GM21786 (cell line): ENCODE data around the gene RRP36.

Experiments
- ATAC-seq: cut with Tn5 transposase; IDR thresholded peaks from one replicate; pipeline ENCODE4 v1.9.1; 2021; ENCODE audit not compliant: unreplicated experiment

RRP36 gene

GRCh38 chr6:43060755-43061633 lies 39.6 kb downstream of the RRP36 start:
- no peak for ATAC-seq

DNA sequence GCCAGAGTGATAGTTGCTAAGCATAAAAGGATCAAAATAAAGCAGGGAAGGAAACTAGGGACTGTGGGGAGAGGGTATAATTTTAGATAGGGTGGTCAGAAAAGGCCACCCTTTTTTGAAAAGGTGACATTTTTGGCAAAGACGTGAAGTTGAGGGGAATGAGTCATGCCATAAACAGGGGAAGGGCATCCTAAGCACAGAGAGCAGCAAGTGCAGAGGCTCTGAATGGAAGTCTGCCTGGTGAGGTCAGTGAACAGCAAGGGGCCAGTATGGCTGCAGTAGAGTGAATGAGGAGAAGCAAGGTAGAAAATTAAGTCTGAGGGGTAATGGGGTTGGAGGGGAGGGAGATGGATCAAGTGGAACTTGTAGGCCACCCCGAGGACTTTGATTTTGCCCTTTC lies 40.4 kb downstream of the RRP36 start:
- ATAC-seq: no peak

DNA sequence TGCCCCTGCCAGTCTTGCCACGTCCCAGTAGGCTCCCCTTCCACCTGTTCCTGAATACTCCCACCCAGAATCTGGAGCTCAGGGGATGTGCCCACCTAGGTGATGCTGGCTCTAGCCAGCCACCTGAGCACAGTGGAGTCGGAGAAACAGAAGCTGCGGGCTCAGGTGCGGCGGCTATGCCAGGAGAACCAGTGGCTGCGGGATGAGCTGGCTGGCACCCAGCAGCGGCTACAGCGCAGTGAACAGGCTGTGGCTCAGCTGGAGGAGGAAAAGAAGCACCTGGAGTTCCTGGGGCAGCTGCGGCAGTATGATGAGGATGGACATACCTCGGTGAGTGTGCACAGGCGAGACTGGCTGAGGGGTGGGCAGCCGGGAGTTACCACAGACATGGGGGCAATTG lies 41.4 kb downstream of the RRP36 start:
- no peak for ATAC-seq

DNA sequence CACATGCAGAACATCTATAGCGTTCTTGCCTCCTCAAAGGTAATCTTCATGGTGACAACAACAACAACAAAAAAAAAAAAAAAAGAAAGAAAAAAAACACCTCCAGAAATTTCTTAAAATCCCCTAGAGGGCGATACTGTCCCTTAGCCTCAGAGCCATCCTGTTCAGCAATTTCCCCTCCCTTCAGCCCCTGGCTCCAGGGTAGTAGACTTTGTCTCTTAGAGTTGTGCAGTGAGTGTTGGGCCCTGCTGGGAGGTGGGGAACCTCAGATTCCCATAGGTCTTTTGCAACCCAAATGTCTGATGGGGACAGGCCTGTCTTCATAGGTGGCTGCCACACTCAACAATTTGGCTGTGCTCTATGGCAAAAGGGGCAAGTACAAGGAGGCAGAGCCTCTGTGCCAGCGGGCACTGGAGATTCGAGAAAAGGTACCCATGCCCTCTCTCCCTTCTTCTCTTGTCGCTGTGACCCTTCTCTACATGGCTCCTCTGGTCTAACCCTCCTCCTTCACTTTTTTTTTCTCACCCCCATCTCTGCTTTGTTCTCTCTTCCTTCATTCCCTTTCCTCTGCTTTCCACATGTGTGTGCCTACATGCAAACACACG lies 48.7 kb downstream of the RRP36 start:
- ATAC-seq: no peak

DNA sequence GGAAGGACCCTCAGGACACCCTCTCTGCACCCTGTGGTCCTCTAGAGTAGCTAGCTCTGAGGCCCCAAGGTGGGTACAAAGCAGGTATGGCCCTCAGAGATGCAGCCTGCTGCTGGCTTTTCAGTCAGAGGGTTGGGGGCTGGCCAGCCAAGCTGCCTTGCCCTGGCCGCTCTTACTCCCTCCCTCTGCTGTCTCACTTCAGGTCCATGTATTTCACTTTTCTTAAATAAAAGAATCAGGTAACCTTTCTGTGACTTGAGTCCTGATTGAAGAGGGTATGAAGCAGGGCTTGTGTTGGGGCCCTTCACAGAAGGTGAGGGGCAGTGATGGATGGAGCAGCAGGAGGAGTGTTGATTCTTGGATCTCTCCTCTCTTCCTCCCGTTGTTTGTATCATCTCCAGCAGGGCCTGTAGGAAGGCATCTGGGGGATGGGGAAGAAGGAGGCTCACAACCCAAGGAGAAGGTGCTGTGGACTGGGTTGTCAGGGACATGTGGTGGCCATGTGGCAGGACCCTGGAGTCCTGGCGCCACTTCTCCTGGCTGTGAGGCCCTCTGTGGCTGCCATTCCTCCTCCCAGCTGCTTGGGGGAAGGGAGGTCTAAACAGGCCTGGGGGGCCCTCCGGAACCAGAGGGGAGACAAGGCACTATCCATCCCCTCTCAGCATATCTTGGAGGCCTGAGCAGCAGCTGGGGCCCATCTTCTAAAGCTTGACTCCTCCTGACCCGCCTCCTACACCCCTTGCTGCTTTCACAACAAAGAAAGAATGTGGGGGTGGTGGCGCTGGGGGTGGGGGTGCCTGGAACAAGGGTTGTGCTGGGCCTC lies 53.6 kb downstream of the RRP36 start:
- no peak for ATAC-seq

- no peak for ATAC-seq
Observed at GRCh38 chr6:43075670-43076463, 54.4 kb downstream of the RRP36 start, which contains the start of gene PTK7. PTK7 (plus strand) TSS chr6:43076314; CDS start chr6:43076489, 175 bp downstream.

DNA sequence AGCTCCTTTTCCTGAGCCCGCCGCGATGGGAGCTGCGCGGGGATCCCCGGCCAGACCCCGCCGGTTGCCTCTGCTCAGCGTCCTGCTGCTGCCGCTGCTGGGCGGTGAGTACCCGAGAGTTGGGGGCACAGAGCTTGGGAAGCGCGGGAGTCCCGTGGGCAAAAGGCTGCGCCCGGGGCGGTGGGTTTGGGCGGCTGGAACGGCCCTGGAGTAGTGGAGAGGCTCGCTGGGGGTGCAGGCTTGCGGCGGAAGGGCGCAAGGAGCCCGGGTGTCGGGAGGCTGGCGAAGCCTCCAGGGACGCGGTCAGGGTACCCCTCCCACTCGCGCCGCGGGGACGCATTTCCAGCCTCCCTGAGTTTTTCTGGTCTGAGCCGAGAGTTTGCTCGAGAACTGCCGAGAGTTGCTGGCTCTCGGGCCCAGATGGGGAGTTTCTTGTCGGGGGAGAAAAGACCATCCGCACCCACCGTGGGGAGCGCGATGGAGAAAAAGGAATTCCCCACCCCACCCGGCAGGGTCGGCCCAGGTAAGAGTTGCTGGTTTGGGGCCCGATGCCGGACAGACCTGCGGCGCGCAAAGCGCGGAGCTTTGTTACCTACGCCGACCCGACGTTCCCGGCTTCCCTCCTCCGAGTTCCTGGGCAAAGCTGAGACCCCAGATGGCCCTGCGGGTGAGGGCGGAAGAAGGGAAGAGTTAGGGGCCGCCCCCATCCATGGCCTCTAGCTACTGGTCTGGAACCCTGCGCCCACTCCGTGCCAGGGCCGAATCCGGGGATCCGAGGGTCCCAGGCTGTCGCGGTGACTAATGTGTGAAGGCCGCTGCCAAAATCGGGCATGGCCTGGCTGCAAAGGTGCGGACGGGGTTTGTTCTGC lies 55.3 kb downstream of the RRP36 start:
- ATAC-seq: no peak

DNA sequence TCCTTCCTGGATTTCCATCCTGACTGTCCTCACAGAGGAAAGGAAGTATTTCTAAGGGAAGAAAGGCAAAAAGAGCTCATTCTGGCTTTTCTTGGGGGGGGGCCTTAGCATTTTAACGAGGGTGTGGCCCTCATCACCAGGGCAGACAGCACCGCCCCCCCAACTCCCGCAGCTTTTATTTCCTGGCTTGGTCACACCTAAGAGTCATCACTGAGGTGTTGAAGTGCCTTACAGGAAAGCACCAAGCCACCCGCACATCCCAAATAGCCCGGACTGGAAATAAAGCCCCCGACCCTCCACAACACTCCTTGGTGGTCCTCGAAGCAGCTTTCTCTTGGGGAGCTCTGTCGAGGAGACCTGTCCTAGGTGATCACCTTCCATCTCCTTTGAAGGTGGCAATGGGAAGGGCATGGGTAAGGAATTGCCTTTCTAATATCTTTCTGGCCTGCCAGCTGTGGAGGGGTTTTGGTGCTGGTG lies 55.9 kb downstream of the RRP36 start:
- ATAC-seq: no peak

DNA sequence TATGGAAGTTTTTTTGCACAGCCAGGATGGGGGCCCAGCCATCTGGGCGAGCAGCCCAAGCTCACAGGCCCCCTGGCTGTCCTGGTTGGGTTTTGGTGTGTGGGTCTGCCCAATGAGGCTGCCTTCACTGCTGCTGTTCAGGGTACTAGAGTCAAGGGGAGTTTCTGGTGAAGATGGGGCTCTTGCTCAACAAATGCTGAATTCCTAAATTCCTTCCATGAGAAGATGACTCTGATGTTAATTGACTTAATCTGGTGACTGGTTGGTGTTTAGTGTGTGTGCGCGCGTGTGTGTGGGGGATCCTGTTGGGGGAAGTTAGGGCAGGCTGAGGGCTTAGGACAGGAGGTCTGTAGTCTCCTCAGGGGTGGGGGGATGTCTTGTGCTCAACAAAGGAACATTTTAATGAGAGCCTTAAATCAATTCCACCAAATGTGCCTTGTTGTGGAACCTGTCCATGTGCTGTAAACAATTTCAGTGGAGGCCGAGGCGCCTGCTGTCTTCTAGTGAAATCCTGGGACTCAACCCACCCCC lies 56.6 kb downstream of the RRP36 start:
- ATAC-seq: no peak

- no peak for ATAC-seq
Observed at GRCh38 chr6:43078691-43079090, 57.3 kb downstream of the RRP36 start.
